Lung (tissue), 12 donors: ENCODE results near the gene TBATA. TPM values are rescaled to one million over a fixed set of nuclear protein-coding genes. Genes with fewer than 3 reads are reported as not detected.

Experiments
- ATAC-seq: fragments of 200-7000 bp; cut with Tn5 transposase; one replicate; pipeline ENCODE4 v1.9.1; 2020; ENCODE audit warnings: moderate number of reproducible peaks; ENCODE audit not compliant: insufficient read depth, low FRiP score
- DNase-seq, 3 donors: peaks; one replicate each; pipeline ENCODE4 v3.0.0-alpha.2; 2013 to 2017
- H3K27ac ChIP-seq, 2 donors: one replicate each; pipeline ENCODE4 v1.5.1; 2013; ENCODE audit warnings: mild to moderate bottlenecking in 2 of 2, moderate library complexity in 2 of 2, control low read depth in 1 of 2, inconsistent platforms in 1 of 2, low read depth in 1 of 2, low read length in 1 of 2
- H3K27me3 ChIP-seq, 3 donors: one replicate each; pipeline ENCODE4 v1.5.1; 2013; ENCODE audit warnings: low read length in 2 of 3; ENCODE audit not compliant: control insufficient read depth in 3 of 3, insufficient read depth in 3 of 3
- H3K36me3 ChIP-seq, 4 donors: one replicate each; pipeline ENCODE4 v1.5.1; 2013; ENCODE audit warnings: low read length in 4 of 4, mild to moderate bottlenecking in 1 of 4, moderate library complexity in 1 of 4; ENCODE audit not compliant: control insufficient read depth in 4 of 4, insufficient read depth in 4 of 4
- H3K4me1 ChIP-seq, 5 donors: one replicate each; pipeline ENCODE4 v1.5.1; 2013; ENCODE audit warnings: low read length in 5 of 5, mild to moderate bottlenecking in 2 of 5, moderate library complexity in 1 of 5; ENCODE audit not compliant: control insufficient read depth in 5 of 5, insufficient read depth in 5 of 5
- H3K4me3 ChIP-seq: one replicate; pipeline ENCODE4 v1.5.1; 2013; ENCODE audit warnings: mild to moderate bottlenecking, control low read depth, moderate library complexity
- H3K9ac ChIP-seq, 2 donors: one replicate each; pipeline ENCODE4 v1.5.1; 2013; ENCODE audit warnings: low read length in 2 of 2, control low read depth in 1 of 2; ENCODE audit not compliant: insufficient read depth in 1 of 2
- H3K9me3 ChIP-seq, 4 donors: one replicate each; pipeline ENCODE4 v1.5.1; 2013; ENCODE audit warnings: low read length in 3 of 4, mild to moderate bottlenecking in 1 of 4, moderate library complexity in 1 of 4; ENCODE audit not compliant: control insufficient read depth in 4 of 4, insufficient read depth in 3 of 4
- CTCF ChIP-seq: IDR thresholded peaks from 2 replicates; pipeline ENCODE4 v1.5.1; 2012; ENCODE audit warnings: mild to moderate bottlenecking; ENCODE audit errors: control extremely low read depth, extremely low read depth
- WGBS, 2 donors: extraction: QIAGEN DNeasy Blood & Tissue Kit; methylation state at CpG; one replicate each; pipeline ENCODE4 v1.1.7; 2013; 5-methylcytosine and 5-hydroxymethylcytosine counted together
- polyA plus RNA-seq, 2 donors: library from polyadenylated mRNA; stranded (reverse); fragments of 200-250 nt; gene quantifications; one replicate each; pipeline ENCODE4 v1.2.1, GENCODE V29; 2013
- total RNA-seq, 2 donors: library from RNA; depleted of rRNA in 1 of 2; stranded (reverse); fragments of >200 nt in 1 of 2; gene quantifications; one replicate each; pipeline ENCODE4 v1.2.1, GENCODE V29; 2014 to 2021
- donor health status: control.
- donor health status: control.
- donor health status: Bipolar disorder and iron deficiency.
- donor health status: healthy.
- donor health status: DM: yes; HTN: yes; CAD: no.

The TBATA gene
- total and polyA plus RNA-seq, 4 donors: not detected

- WGBS, 2 donors: 62 to 72% methylated on average over 11 of the region's 11 CpGs
- no peaks in the 10 kb centered on the region for H3K9me3 ChIP-seq
- H3K27me3 ChIP-seq: no peaks in the 10 kb centered on the region
- no peak for DNase-seq
- peaks cover 0 to 12% (median 0%) of the 10 kb centered on the region in 5 donors for H3K4me1 ChIP-seq
- H3K4me3 ChIP-seq: no peak overlapping the region
- ATAC-seq: no peak
- H3K27ac ChIP-seq: no peak overlapping the region
- no peak overlapping the region for H3K9ac ChIP-seq
- no peak for TF ChIP-seq CTCF
- H3K36me3 ChIP-seq: no peaks in the 10 kb centered on the region
These were observed 2.2 kb downstream of the TBATA start for GRCh38 chr10:70782746-70783680.

GRCh38 chr10:70782086-70782745 is 3.0 kb downstream of the TBATA start:
- Histone ChIP-seq H3K9ac (no peak overlapping the region), H3K36me3 (no peaks in the 10 kb centered on the region), H3K27me3 (no peaks in the 10 kb centered on the region), H3K4me1 (peaks cover 0 to 12% (median 0%) of the 10 kb centered on the region in 5 donors), H3K9me3 (no peaks in the 10 kb centered on the region), H3K4me3 (no peak overlapping the region), H3K27ac (no peak overlapping the region)
- DNase-seq (peak; percentile 33 to 71 (median 46)), ATAC-seq (no peak)
- TF ChIP-seq CTCF: no peak
- WGBS, 2 donors: 70 to 72% methylated on average over 4 of the region's 4 CpGs

- DNase-seq (no peak), ATAC-seq (no peak)
- Histone ChIP-seq H3K4me1 (peaks cover 0 to 12% (median 0%) of the 10 kb centered on the region in 5 donors), H3K27ac (no peak overlapping the region), H3K36me3 (no peaks in the 10 kb centered on the region), H3K4me3 (no peak overlapping the region), H3K27me3 (no peaks in the 10 kb centered on the region), H3K9me3 (no peaks in the 10 kb centered on the region), H3K9ac (no peak overlapping the region)
- TF ChIP-seq CTCF: no peak
- WGBS, 2 donors: 94 to 98% methylated on average over 8 of the region's 8 CpGs
These were observed 3.6 kb downstream of the TBATA start for GRCh38 chr10:70781461-70782051.
